Measurements from ENCODE around the gene ZNRF3.

- TF ChIP-seq, protein P1, sequence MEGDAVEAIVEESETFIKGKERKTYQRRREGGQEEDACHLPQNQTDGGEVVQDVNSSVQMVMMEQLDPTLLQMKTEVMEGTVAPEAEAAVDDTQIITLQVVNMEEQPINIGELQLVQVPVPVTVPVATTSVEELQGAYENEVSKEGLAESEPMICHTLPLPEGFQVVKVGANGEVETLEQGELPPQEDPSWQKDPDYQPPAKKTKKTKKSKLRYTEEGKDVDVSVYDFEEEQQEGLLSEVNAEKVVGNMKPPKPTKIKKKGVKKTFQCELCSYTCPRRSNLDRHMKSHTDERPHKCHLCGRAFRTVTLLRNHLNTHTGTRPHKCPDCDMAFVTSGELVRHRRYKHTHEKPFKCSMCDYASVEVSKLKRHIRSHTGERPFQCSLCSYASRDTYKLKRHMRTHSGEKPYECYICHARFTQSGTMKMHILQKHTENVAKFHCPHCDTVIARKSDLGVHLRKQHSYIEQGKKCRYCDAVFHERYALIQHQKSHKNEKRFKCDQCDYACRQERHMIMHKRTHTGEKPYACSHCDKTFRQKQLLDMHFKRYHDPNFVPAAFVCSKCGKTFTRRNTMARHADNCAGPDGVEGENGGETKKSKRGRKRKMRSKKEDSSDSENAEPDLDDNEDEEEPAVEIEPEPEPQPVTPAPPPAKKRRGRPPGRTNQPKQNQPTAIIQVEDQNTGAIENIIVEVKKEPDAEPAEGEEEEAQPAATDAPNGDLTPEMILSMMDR (IDR thresholded peaks at IDR 0.05; ENCODE audit: insufficient read depth, low read depth, low read length): no peak
- no peak for TF ChIP-seq EZH2 (IDR thresholded peaks at IDR 0.05; ENCODE audit: insufficient read depth, low read length)
These were observed 93.7 kb downstream of the ZNRF3 start for GRCh38 chr22:28977060-28977459.
